Neural progenitor cell (in vitro differentiated cells): ENCODE measurements around the gene ADAMTS3. TPM values are rescaled to one million over a fixed set of nuclear protein-coding genes. Genes with fewer than 3 reads are reported as not detected.

Experiments used
- DNase-seq: peaks from one replicate; pipeline ENCODE4 v3.0.0-alpha.2; 2016; ENCODE audit warnings: low spot score
- H2AFZ ChIP-seq: fragments of 200-600 bp; sonication (generic); replicated peaks from 2 replicates; pipeline ENCODE4 v1.6.1; 2016; ENCODE audit warnings: antibody characterized with exemption
- H3F3A ChIP-seq: fragments of 200-600 bp; sonication (generic); 2 replicates; pipeline ENCODE4 v1.6.1; 2016; ENCODE audit warnings: antibody characterized with exemption, low read depth
- H3K27ac ChIP-seq: fragments of 200-600 bp; sonication (generic); 2 replicates; pipeline ENCODE4 v1.5.1; 2016; ENCODE audit warnings: mild to moderate bottlenecking
- H3K27me3 ChIP-seq: fragments of 200-600 bp; sonication (generic); 2 replicates; pipeline ENCODE4 v1.6.1; 2016; ENCODE audit warnings: mild to moderate bottlenecking, moderate library complexity
- H3K36me3 ChIP-seq: fragments of 200-600 bp; sonication (generic); 2 replicates; pipeline ENCODE4 v1.5.1; 2016
- H3K4me1 ChIP-seq: fragments of 200-600 bp; sonication (generic); 2 replicates; pipeline ENCODE4 v1.6.1; 2016; ENCODE audit warnings: mixed run types
- H3K4me2 ChIP-seq: fragments of 200-600 bp; sonication (generic); 2 replicates; pipeline ENCODE4 v1.6.1; 2016
- H3K4me3 ChIP-seq: fragments of 200-600 bp; sonication (generic); 2 replicates; pipeline ENCODE4 v1.5.1; 2016
- H3K79me2 ChIP-seq: fragments of 200-600 bp; sonication (generic); 2 replicates; pipeline ENCODE4 v1.6.1; 2016; ENCODE audit warnings: low read depth
- H3K9ac ChIP-seq: fragments of 200-600 bp; sonication (generic); 2 replicates; pipeline ENCODE4 v1.6.1; 2016
- H3K9me3 ChIP-seq: fragments of 200-600 bp; sonication (generic); 2 replicates; pipeline ENCODE4 v1.5.1; 2016; ENCODE audit warnings: low read depth
- H4K20me1 ChIP-seq: fragments of 200-600 bp; sonication (generic); 2 replicates; pipeline ENCODE4 v1.6.1; 2016; ENCODE audit warnings: low read depth
- H3K27ac Mint-ChIP-seq: 3 replicates; pipeline ENCODE4 v1.8.0; 2021; ENCODE audit warnings: mixed read lengths
- H3K27me3 Mint-ChIP-seq: 2 replicates; pipeline ENCODE4 v1.8.0; 2022; ENCODE audit warnings: low read depth, mild to moderate bottlenecking, inconsistent platforms, moderate library complexity, mixed read lengths; ENCODE audit not compliant: insufficient read depth
- H3K36me3 Mint-ChIP-seq: 3 replicates; pipeline ENCODE4 v1.8.0; 2021; ENCODE audit warnings: mixed read lengths
- H3K4me1 Mint-ChIP-seq: 3 replicates; pipeline ENCODE4 v1.8.0; 2021; ENCODE audit warnings: mixed read lengths
- H3K4me3 Mint-ChIP-seq: 3 replicates; pipeline ENCODE4 v1.8.0; 2021; ENCODE audit warnings: mild to moderate bottlenecking, moderate library complexity, mixed read lengths
- H3K9me3 Mint-ChIP-seq: 3 replicates; pipeline ENCODE4 v1.8.0; 2020; ENCODE audit warnings: mixed read lengths
- CTCF ChIP-seq: fragments of 200-600 bp; sonication (generic); IDR thresholded peaks from 2 replicates; pipeline ENCODE4 v1.5.1; 2017; ENCODE audit warnings: antibody characterized with exemption, mild to moderate bottlenecking
- EZH2 ChIP-seq: fragments of 200-600 bp; sonication (generic); IDR thresholded peaks from 2 replicates; pipeline ENCODE4 v1.6.1; 2017; ENCODE audit warnings: antibody characterized with exemption, mild to moderate bottlenecking, moderate library complexity
- EZH2phosphoT487 ChIP-seq: fragments of 200-600 bp; sonication (generic); IDR thresholded peaks from 2 replicates; pipeline ENCODE4 v1.6.1; 2017; ENCODE audit warnings: antibody characterized with exemption
- total RNA-seq: library from RNA; depleted of rRNA; stranded (reverse); fragments of >200 nt; gene quantifications from 2 replicates; pipeline ENCODE4 v1.2.3, GENCODE V29; 2015; ENCODE audit warnings: low replicate concordance

Gene ADAMTS3
- total RNA-seq, 1 donor from 2014 or later = 2.1 TPM

- Mint-ChIP-seq H3K36me3 (no peaks in the 10 kb centered on the region), H3K9me3 (peaks cover 6% of the 10 kb centered on the region), H3K4me1 (no peaks in the 10 kb centered on the region), H3K27me3 (no peaks in the 10 kb centered on the region), H3K27ac (no peak overlapping the region), H3K4me3 (no peak overlapping the region)
- Histone ChIP-seq H3K9me3 (no peaks in the 10 kb centered on the region), H3K4me1 (no peaks in the 10 kb centered on the region), H2AFZ (no peak overlapping the region), H3K79me2 (no peaks in the 10 kb centered on the region), H3K27ac (no peak overlapping the region), H3K36me3 (no peaks in the 10 kb centered on the region), H3K27me3 (no peaks in the 10 kb centered on the region), H3K9ac (no peak overlapping the region), H4K20me1 (no peaks in the 10 kb centered on the region), H3F3A (no peaks in the 10 kb centered on the region), H3K4me2 (no peak overlapping the region), H3K4me3 (no peak overlapping the region)
- no peak for DNase-seq
- no peak for TF ChIP-seq EZH2phosphoT487
- TF ChIP-seq CTCF = no peak
- no peak for TF ChIP-seq EZH2
Measured at GRCh38 chr4:72239487-72240116, 329.4 kb downstream of the ADAMTS3 start.
